ENCODE measurements around the gene RCAN2.

RCAN2 gene

DNA sequence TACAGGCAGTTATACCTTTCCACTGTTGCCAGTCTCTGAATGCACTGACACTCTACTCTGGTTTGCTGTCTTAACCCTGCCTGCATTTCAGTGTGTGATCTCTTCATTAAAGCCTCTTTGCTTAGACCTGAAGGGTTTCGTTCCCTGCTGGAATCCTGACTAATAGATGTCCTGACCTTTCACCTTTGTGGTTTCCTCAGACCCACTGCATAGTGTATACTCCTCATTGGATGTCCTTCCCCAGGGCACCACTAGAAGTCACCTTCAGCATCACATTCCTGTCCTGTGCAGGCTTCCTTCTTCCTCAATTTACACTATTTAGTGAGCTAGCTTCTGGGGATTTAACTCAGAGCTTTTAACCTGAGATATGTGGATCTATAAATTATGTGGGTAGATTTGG lies 120.6 kb downstream of the RCAN2 start:
- TF ChIP-seq, protein P1, sequence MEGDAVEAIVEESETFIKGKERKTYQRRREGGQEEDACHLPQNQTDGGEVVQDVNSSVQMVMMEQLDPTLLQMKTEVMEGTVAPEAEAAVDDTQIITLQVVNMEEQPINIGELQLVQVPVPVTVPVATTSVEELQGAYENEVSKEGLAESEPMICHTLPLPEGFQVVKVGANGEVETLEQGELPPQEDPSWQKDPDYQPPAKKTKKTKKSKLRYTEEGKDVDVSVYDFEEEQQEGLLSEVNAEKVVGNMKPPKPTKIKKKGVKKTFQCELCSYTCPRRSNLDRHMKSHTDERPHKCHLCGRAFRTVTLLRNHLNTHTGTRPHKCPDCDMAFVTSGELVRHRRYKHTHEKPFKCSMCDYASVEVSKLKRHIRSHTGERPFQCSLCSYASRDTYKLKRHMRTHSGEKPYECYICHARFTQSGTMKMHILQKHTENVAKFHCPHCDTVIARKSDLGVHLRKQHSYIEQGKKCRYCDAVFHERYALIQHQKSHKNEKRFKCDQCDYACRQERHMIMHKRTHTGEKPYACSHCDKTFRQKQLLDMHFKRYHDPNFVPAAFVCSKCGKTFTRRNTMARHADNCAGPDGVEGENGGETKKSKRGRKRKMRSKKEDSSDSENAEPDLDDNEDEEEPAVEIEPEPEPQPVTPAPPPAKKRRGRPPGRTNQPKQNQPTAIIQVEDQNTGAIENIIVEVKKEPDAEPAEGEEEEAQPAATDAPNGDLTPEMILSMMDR (IDR thresholded peaks at IDR 0.05; ENCODE audit: insufficient read depth, missing control alignments), result no peak
- FAIRE-seq (no peak), DNase-seq (ENCODE audit: insufficient read length, low spot score) (no peak)

DNA sequence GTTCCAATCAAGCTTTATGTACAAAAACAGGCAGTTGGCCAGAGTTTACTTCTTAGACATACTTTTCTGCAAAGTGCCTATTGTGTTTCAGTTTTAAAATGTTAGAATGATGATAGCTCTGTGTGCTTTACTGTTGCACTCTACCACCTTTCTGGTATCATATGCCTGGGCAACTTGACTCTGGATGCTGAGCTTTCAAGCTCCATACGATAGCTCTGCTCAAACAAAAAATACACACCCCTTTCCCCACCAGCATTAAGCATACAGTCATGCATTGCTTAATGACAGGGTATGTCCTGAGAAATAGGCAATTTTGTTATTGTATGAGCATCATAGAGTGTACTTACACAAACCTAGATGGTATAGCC lies 123.1 kb downstream of the RCAN2 start:
- TF ChIP-seq, protein P1 (IDR thresholded peaks at IDR 0.05; ENCODE audit: insufficient read depth, missing control alignments), result no peak
- DNase-seq (ENCODE audit: insufficient read length, low spot score) (no peak), FAIRE-seq (no peak)

DNA sequence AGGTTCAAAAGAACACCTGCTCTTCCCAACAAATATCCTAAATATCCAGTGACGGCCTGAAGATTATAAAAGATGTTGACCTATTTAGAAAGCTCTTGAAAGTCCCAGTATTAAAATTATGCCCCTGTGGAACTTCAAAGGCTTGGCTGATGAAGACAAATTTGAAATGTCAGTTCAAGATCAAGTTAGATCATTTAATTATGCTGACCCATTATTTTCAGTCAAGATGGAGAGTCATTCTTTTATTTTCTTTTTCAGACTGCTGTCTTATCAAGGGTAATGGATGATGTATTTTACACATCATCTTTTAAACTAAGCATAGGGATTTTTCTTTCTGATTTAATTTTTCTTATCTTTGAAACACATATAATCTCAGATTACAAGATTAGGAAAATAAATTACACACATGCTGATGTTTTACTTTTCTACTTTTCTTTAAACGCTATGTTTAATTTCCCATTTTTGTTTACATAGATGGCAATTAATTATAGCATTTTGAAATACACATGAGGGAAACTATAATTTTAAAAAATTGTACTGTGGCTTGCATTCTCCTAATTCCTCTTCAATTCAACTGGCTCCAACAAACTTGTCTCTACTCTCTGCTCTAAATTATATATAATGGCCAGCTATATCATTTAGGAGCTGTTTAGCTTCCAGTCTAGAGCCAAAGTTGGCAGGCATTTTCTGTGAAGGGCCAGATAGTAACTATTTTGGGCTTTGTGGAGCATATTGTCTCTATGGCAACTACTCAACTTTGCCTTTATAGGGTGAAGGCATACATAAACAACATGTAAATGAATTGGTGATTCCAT lies 123.7 kb downstream of the RCAN2 start:
- TF ChIP-seq, protein P1 (IDR thresholded peaks at IDR 0.05; ENCODE audit: insufficient read depth, missing control alignments), result no peak
- DNase-seq (ENCODE audit: insufficient read length, low spot score) (no peak), FAIRE-seq (no peak)

DNA sequence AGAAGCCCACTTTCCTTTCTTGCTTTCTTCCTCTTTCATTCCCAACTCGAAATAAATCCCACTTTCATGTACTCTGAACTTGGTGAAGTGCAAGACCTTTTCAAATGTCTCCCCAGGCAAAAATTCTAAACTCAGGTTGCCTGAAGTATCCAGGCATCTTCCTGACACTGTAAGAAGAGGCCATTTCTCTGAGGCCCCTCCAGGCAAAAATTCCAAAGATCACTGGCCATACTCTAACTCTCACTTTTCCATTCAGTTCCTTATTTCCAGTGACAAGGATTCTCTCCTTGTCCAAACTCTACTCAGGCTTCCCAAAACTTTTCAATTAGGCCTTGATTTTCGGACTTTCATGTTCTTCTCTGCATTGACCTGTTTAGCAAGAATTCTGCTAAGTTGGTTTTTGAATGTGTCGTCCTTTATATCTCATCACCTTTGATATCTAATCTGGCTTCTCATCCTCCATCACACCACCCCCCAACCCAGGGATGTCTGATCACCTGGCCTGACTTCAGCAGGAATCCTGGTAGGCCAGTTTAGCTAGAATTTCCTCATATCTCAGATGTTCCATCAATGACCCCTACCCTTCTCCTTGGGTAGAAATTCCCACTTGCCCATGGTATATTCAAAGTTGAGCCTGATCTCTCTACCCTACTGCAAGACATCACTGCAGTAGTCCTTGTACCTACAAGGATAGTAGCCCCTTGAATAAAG lies 124.9 kb downstream of the RCAN2 start:
- no peak for DNase-seq (ENCODE audit: insufficient read length, low spot score)
- FAIRE-seq, result no peak
- TF ChIP-seq, protein P1 (IDR thresholded peaks at IDR 0.05; ENCODE audit: insufficient read depth, missing control alignments), result no peak

DNA sequence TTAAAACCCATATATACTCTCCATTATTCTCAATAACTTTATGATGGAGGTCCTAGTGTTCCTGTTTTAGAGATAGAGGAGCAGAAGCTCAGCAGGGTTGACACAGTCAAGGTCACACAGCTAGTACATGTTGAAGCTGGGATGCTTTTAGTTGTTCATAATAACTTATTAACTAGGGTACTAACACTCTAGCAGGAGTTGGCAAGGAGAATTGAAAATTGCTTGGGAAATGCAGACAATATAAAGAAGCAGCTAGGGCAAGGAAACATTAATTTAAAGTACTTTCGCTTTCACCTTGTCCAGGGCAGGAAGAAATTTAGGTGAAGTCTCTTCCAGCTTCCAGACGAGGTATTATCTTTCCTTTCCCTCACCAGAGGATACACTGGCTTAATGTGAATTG lies 133.7 kb downstream of the RCAN2 start:
- FAIRE-seq (no peak), DNase-seq (ENCODE audit: insufficient read length, low spot score) (no peak)
- TF ChIP-seq, protein P1 (IDR thresholded peaks at IDR 0.05; ENCODE audit: insufficient read depth, missing control alignments), result no peak

DNA sequence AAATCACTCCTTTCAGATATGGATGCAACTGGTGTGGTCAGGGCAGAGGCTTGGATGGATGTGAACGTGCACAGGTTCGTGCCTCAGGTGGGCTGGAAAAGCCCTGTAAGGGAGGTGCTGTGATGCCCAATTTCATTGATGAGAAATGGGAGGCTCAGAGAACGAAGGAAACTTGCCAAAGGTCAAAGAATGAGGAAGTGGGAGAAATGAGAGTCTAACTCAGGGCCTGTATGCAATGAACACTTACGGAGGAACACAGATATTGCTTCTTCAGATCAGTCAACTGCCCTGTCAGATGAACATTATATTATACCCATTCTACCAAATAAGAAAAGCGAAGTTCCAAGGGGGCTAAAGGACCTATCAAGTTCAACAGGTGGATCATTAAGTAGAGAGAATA lies 134.7 kb downstream of the RCAN2 start:
- TF ChIP-seq, protein P1 (IDR thresholded peaks at IDR 0.05; ENCODE audit: insufficient read depth, missing control alignments), result no peak
- FAIRE-seq, result no peak
- DNase-seq (ENCODE audit: insufficient read length, low spot score), result no peak

DNA sequence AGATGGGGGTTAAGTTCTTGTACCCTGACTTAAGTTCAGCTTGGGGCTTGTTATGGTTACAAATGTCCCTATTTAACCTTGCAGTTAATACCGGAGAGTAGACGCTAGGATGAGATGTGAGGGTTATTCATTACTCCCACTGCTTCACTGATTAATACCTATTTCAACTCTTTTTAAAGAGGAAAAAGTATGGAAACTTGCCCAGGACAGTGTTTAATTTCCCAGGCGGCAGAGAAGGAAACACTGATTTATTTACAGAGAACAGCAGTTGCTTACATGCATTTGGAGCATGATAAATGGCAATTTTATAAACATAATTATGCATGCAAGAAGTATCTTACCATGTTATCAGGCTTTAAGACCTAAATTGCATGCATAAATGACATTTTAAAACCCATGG lies 137.7 kb downstream of the RCAN2 start:
- TF ChIP-seq, protein P1 (IDR thresholded peaks at IDR 0.05; ENCODE audit: insufficient read depth, missing control alignments), result no peak
- no peak for DNase-seq (ENCODE audit: insufficient read length, low spot score)
- FAIRE-seq, result no peak
